Left ventricle myocardium superior (tissue), 1 donor: ENCODE data around the gene BCLAF1. TPM values are rescaled to one million over a fixed set of nuclear protein-coding genes. Genes with fewer than 3 reads are reported as not detected.
"Not testable (repeated sequence)": the region's sequence is repeated elsewhere in the genome, so short reads cannot be mapped to it uniquely, and the experiment has no call there.

ENCODE experiments used
- ATAC-seq: fragments of 200-7000 bp; cut with Tn5 transposase; one replicate; pipeline ENCODE4 v1.9.1; 2020; ENCODE audit warnings: mild to moderate bottlenecking, moderate library complexity
- DNase-seq: peaks from one replicate; pipeline ENCODE4 v3.0.0-alpha.2; 2020
- intact Hi-C: fragments of 100-400 bp; cut with micrococcal nuclease; formaldehyde crosslinking; loops from one replicate; pipeline ENCODE4 v1.11.0; 2022
- total RNA-seq: library from RNA; stranded (reverse); fragmentation: NEBNext Ultra II Directional; extraction: Animal tissue kit (Norgen Biotek cat#: 25700); gene quantifications from one replicate; pipeline ENCODE4 v1.2.1, GENCODE V29; 2021
- donor health status: DM: no; HTN: yes; CAD: no; lungs with severe emphysema.

Gene BCLAF1
- total RNA-seq, 1 donor from 2014 or later, result 67.0 TPM

GRCh38 chr6:136317021-136317694, 27.5 kb upstream of the BCLAF1 start:
- ATAC-seq, result peak; percentile 65
- DNase-seq, result no peak
- intact Hi-C loops, result loop anchor here (10.0 kb wide), 1 partner anchor 812 kb away; no protein-coding TSS in a partner anchor

GRCh38 chr6:136315594-136315993, 25.9 kb upstream of the BCLAF1 start:
- ATAC-seq (no peak), DNase-seq (no peak)
- intact Hi-C loops, result loop anchor here (10.0 kb wide), 1 partner anchor 811 kb away; no protein-coding TSS in a partner anchor

GRCh38 chr6:136312975-136313374, 23.3 kb upstream of the BCLAF1 start:
- DNase-seq (no peak), ATAC-seq (no peak)
- intact Hi-C loops, result loop anchor here (10.0 kb wide), 1 partner anchor 808 kb away; no protein-coding TSS in a partner anchor

GRCh38 chr6:136309729-136310311, 20.2 kb upstream of the BCLAF1 start:
- DNase-seq, result no peak
- intact Hi-C loops, result loop anchor here (10.0 kb wide), 1 partner anchor 805 kb away; no protein-coding TSS in a partner anchor
- no peak for ATAC-seq

- DNase-seq, result no peak
- ATAC-seq, result no peak
- intact Hi-C loops, result no loop called here
Observed at GRCh38 chr6:136309171-136309570, 19.5 kb upstream of the BCLAF1 start.

GRCh38 chr6:136308469-136308868, 18.8 kb upstream of the BCLAF1 start:
- not testable (repeated sequence) for ATAC-seq

GRCh38 chr6:136307351-136307750, 17.7 kb upstream of the BCLAF1 start:
- intact Hi-C loops, result no loop called here
- DNase-seq (no peak), ATAC-seq (no peak)

More at GRCh38 chr6:136308469-136308868, 18.8 kb upstream of the BCLAF1 start:
- DNase-seq, intact Hi-C loops: not testable (repeated sequence)

GRCh38 chr6:136306466-136306865, 16.8 kb upstream of the BCLAF1 start:
- DNase-seq, result no peak
- ATAC-seq, result no peak
- intact Hi-C loops, result no loop called here

- intact Hi-C loops, result no loop called here
- ATAC-seq (no peak), DNase-seq (no peak)
Observed at GRCh38 chr6:136304410-136304809, 14.8 kb upstream of the BCLAF1 start.

- ATAC-seq (no peak), DNase-seq (no peak)
- intact Hi-C loops, result no loop called here
Observed at GRCh38 chr6:136303516-136303915, 13.9 kb upstream of the BCLAF1 start.

- intact Hi-C loops, result no loop called here
- ATAC-seq (no peak), DNase-seq (no peak)
Observed at GRCh38 chr6:136294621-136295020, 5.0 kb upstream of the BCLAF1 start.

- intact Hi-C loops, result no loop called here
Observed at GRCh38 chr6:136290410-136291010, 864 bp upstream of the BCLAF1 start.

GRCh38 chr6:136289327-136289578, 393 bp downstream of the BCLAF1 start:
- intact Hi-C loops, result no loop called here
- ATAC-seq, result peak; percentile 87
- peak; percentile 95 for DNase-seq

More at GRCh38 chr6:136290410-136291010, 864 bp upstream of the BCLAF1 start:
- DNase-seq, result peak; percentile 84
- ATAC-seq, result peak; percentile 46

- ATAC-seq (peak; percentile 49), DNase-seq (peak; percentile 72)
- intact Hi-C loops, result no loop called here
Observed at GRCh38 chr6:136288566-136289326, 900 bp downstream of the BCLAF1 start.

GRCh38 chr6:136284909-136285308, 4.7 kb downstream of the BCLAF1 start:
- intact Hi-C loops, result no loop called here
- DNase-seq (no peak), ATAC-seq (no peak)

- intact Hi-C loops, result no loop called here
- no peak for DNase-seq
- ATAC-seq, result no peak
Observed at GRCh38 chr6:136282906-136283305, 6.7 kb downstream of the BCLAF1 start.

- ATAC-seq (peak; percentile 79), DNase-seq (no peak)
- intact Hi-C loops, result no loop called here
Observed at GRCh38 chr6:136280032-136280609, 9.5 kb downstream of the BCLAF1 start.

- ATAC-seq, result no peak
- intact Hi-C loops, result no loop called here
- DNase-seq, result no peak
Observed at GRCh38 chr6:136274062-136274461, 15.6 kb downstream of the BCLAF1 start.

- DNase-seq (no peak), ATAC-seq (no peak)
- intact Hi-C loops, result no loop called here
Observed at GRCh38 chr6:136265101-136265500, 24.5 kb downstream of the BCLAF1 start.

GRCh38 chr6:136262940-136263339, 26.7 kb downstream of the BCLAF1 start:
- intact Hi-C loops, result no loop called here
- DNase-seq (no peak), ATAC-seq (no peak)
